ENCODE results near the gene GFPT1. TPM values are rescaled to one million over a fixed set of nuclear protein-coding genes. Genes with fewer than 3 reads are reported as not detected.

Gene GFPT1
- polyA plus RNA-seq, 4 donors, result 35.2 to 48.3 (median 43.4) TPM

DNA sequence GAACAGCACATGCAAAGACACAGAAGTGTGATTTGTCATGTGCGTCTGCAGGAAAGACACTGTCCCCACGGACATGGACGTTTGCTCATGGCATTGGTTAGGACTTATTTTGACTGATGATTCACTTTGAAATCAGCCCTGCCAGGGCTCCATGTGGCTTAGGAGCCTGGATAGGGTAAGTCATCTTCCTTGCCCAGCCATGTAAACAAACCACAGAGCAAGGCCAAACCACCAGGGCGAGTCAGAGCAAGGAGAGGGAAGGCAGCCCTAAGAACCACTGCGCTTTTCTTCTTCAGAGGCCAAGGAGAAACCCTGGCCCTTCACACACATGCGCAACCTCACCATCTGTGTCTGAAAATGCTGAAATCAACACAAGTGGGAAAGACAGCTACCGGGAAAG lies 88.8 kb downstream of the GFPT1 start:
- DNase-seq (ENCODE audit: low read depth in 4 of 4, low spot score in 3 of 4), result no peak

DNA sequence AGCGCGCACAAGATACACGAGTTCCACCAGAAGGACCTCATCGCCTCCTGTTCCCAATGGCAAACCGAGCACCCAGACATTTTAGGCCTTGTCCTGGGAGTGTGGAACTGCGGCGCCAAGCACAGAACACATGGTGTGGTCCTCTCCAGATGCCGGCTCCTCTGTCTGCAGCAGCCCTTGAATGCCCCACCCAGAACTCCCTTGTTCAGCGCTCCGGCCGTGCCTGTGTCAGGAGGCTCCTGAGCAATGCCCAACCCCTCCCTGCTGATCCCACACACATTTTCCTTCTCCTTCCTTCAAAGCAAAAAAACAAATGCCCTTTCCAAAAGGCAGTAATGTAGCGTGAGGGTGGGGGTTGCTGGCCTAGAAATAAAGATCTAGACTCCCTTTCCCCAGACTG lies 89.8 kb downstream of the GFPT1 start:
- DNase-seq (ENCODE audit: low read depth in 4 of 4, low spot score in 3 of 4), result no peak

DNA sequence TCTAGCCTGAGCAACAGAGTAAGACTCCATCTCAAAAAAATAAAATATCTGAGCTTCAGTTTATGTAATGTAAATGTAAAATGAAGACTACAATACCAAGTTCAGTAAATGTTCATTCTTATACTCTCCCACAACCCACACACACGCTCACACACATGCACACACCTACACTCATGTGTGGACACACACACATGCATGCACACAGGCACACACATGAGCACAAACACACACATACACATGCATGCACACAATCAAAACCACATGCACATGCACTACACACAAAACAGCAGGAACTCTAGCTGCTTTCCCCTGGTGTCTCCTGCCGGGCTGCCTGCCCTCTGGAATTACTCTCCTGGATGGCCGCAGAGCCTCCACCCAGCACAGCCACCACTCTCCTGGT lies 90.6 kb downstream of the GFPT1 start:
- no peak for DNase-seq (ENCODE audit: low read depth in 4 of 4, low spot score in 3 of 4)

DNA sequence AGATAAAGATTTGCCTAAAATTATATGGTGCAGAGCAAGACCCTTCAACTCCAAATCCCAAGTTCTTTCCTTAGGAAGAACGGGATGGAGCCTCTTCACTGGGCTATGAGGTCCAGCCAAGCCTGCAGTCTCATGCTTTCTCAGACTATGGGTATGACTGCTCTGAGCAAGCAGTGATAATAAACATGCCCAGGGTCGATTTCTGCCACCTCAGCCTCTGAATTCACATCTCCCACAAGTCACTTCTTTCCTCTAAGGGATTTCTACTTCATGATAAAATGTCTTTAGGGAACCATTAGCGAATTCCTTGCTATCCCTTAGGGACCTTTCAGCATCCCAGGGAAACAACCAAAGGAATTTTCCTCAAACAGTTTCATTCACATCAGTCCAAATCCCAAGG lies 94.8 kb downstream of the GFPT1 start:
- no peak for DNase-seq (ENCODE audit: low read depth in 4 of 4, low spot score in 3 of 4)

DNA sequence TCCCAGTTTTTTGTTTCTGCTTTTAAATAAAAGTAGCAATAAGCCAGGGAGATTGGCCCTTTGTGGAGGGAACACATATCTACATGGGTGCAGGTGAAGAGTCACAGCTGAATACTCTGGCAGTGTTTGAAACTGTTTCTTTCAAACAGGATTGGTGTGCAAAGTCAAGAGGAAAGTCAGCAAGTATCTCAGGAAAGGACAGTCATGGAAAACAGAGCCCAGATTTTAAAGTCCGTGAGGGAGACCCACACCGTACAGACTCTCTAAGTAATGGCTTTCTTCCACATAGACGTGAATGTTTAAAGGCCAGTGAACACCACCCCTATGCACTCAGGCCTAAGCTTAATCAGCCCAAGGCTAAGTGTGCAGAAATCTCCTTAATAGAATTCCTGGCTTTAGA lies 95.3 kb downstream of the GFPT1 start:
- no peak for DNase-seq (ENCODE audit: low read depth in 4 of 4, low spot score in 3 of 4)

DNA sequence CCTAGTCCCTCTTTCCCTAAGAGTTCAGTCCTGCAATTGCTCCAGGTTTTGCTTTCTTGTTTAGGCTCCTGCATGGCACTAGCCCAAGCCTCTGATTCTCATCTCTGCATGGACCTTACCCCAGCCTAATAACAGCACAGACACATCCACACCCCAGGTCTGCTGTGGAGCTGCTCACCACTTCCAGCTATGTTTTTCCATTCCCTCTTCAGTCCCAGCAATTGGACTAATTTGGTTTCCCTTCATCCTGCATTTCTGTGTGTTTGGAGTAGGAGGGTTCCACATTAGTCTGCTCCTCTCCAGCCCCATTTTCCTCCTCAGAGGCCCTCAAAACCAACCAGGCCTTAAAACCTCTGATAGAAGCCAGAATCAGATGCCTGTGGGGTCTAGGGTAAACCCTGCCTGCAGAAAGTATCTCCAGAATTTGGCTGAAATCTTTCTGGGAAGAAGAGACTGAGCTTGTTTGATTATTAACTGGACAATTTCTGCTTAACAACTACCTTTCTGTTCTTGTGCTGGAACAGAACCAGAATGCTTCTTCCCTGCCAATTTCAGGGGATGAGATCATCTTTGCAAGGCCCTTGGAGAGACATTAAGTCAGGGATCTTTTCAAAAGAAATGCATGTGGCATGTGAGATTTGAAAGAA lies 95.9 kb downstream of the GFPT1 start:
- no peak for DNase-seq (ENCODE audit: low read depth in 4 of 4, low spot score in 3 of 4)

DNA sequence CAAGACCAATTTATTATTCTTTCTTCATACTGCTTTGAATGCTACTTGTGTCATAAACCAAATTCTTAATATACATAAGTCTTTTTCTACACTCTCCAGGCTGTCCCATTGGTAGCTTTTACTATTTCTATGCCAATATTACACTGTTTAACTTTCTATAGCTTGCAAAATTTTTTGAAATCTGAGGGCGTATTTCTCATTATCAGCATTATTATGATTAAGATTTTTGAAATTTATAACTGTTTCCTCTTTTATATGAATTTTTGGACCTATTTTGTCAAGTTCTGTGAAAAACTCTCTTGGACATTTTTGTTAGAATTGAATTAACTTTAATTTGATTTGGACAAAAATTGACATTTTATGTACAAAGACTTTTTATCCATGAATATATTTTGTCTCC lies 98.6 kb downstream of the GFPT1 start:
- DNase-seq (ENCODE audit: low read depth in 4 of 4, low spot score in 3 of 4), result no peak

DNA sequence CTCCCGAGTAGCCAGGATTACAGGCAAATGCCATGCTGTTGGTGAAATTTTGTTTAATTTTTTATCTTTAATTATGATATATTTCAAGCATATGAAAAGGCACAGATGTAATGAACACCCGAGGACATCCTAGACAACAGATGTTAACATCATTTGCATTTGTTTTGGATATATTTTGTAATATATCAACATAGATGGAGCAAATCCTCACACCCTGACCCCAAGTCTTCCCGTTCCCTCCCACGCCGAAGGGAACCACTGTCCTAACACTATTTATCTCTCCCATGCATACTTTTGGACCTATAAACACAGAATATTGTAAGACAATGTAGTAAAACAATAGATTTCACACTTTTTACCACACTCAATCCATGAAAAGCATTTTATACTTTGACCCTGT lies 99.5 kb downstream of the GFPT1 start:
- no peak for DNase-seq (ENCODE audit: low read depth in 4 of 4, low spot score in 3 of 4)

DNA sequence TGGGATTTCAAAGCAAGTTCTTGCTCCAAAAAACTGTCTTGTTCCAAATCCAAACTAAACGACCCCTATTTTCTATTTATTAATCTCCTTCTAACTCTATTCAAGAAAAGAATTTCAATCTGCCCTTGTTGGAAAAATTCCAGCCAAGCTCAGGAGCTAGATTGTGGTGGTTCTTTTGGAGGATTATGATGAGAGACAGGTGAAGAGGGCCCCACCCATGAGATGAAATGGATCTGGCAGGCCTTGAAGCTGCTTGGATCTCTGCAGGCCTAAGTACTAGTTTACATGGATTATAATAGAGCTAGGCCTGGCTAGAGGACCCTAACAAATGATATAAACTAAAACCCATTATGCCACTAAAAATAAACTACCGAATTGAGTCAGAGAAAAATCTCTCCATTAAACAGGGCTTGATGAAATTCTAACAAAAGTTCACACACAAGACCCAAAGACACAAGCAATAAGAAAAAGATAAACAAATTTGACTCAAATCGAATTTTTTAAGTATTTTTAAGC lies 101.6 kb downstream of the GFPT1 start:
- DNase-seq (ENCODE audit: low read depth in 4 of 4, low spot score in 3 of 4), result no peak

DNA sequence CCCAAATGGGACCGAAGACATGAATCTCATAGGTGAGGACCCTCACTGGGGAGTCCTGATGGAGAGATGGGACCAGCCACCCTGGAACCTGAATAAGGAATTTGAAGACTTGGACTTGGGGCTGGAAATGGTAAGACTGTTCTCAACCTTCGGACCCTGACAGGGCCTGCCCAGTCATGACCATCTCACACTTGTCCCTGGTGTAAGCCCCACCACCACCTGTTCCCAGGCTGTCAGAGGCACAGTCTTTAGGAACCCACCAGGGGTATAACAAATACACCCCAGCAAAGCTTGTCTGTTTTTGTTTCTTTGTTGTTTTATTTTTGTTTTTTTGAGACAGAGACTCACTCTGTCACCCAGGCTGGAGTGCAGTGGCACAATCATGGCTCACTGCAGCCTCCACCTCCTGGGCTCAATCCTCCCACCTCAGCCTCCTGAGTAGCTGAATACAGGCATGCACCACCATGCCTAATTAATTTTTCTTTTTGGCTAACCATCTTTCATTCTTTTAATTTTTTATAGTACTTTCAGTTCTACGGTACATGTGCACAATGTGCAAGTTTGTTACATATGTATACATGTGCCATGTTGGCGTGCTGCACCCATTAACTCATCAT lies 106.1 kb downstream of the GFPT1 start:
- no peak for DNase-seq (ENCODE audit: low read depth in 4 of 4, low spot score in 3 of 4)

DNA sequence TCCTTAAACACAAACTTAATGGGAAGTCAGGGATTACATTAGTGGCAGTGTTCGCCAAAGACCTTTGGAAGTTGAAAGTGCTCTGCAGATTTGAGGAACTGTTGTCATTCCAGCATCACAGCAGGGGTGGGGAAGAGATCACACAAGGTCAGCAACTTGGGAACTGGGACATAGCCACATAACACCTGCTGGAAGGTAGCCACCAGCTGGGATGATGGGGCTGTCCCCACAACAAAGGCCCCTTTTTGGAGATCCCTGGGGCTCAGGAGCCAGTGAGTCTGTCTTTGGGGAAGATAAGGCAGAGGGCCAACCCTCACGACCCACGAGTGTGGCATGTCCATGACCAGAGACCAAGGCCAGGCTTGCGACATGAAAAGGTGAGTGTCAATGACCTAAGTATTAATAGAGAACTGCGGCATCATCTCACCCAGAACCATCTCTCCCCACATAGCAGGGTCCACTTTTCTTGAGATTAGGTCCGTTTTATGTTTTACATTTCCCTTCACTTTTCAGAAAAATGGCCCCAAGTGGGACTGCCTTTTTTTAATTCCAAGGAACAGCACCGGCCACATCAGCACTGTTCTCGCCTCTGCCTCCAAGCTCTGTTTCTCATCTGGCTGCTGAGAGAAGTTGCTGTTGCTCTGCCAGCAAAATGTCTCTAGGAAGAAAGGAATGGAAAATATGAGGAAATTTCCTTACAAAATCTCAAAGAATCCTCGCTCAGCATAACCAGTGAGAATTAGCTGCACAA lies 106.9 kb downstream of the GFPT1 start:
- DNase-seq (ENCODE audit: low read depth in 4 of 4, low spot score in 3 of 4), result no peak

DNA sequence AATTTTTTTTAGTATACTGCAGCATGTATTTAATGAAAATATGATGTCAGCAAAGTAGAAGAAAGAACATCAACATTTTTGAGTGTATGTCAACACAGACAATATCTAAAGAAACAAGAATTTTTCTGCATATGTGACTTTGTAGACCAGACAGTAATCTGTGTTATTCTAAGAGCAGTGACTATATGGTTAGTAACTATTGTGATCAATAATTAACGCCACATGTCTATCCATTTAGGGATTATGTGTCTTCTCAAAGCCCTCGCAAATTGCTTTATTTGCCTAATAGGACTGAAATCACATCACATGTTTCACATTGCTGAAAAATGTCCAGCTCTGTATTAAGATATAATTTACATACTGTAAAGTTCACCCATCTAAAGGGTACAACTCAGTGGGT lies 107.8 kb downstream of the GFPT1 start:
- no peak for DNase-seq (ENCODE audit: low read depth in 4 of 4, low spot score in 3 of 4)

DNA sequence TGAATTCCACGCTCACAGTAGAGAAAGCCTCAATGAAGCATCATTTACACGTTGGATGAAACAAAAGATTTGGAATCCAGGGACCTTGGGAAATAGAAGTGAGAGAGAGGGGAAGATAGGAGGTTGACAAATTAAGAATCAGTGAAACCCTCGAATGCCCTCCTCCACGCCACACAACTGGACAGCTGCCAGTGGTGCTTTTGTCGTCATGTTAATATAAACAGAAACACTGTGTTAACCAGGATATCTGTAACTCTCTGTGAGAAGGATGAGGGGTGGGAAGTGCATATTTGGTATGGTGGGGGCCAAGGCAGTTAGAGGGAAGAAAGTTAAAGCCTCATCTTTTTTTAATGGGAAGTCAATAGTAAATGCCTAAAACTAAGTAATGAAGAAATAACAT lies 108.7 kb downstream of the GFPT1 start:
- no peak for DNase-seq (ENCODE audit: low read depth in 4 of 4, low spot score in 3 of 4)

DNA sequence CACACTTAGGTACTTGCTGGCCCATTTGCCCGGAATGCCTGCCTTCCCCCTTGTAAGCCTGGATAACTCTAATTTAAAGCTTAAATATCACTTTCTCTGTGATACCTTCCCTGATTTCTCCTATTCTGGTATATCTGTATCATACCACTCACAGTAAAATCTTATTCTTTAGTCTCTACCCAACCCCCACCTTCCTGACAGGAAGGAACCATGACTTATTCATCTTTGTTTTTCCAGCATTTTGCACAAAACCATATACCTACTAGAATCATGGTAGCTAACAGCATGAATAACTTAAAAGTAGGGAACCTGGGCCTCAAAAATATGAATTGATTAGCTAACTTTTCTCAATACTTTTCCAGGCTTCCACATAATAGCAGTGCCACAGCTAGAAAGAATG lies 111.5 kb downstream of the GFPT1 start:
- no peak for DNase-seq (ENCODE audit: low read depth in 4 of 4, low spot score in 3 of 4)

DNA sequence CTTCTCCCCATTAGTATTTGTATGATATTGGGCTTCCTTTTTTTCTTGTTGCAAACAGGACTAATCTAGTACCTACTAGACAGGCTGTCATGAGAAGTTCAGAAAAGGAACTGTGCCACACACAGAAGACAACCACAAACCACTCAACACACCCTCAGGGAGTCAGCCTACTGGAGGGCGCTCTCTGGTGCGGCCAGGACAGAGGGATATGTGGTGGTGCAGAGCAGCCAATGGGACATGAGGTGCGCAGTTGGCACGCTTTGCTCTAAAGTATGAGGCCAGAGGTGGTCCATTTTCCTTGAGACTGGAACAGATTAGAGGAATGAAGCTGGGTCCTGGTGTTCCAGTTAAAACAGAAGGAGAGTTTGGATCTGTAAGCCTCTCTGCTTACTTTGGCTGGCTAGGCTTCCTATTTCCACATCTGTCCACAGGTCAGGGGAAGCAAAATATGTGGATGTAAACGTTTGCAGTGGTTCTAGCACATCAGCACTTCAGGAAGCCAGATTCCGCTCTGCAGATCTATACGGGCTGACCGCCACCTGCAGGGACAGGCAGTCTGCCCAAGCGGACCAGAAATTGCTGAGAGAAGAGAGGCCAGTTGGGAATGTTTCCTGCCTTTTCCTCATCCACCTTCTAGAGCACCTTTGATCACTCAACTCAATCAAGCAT lies 114.1 kb downstream of the GFPT1 start:
- no peak for DNase-seq (ENCODE audit: low read depth in 4 of 4, low spot score in 3 of 4)

DNA sequence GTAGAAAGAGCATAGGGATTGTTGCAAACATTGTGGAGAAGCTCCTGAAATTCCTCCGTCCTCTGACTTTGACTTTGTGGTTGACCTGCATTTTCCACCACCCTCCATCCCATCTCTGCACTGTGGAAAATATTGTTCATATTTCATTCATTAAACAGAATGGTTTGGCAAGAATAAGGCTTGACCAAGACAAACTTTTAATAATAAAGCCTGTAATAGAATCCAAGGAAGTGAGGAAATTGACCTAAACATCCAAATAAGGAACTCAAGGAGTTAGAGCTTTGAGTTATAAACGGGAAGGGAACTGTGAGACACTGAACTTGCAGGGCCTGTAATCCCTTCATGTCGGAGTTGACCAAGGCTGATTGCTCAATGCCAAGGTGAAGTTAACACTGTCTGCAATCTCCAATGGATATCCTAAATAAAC lies 115.2 kb downstream of the GFPT1 start:
- DNase-seq (ENCODE audit: low read depth in 4 of 4, low spot score in 3 of 4), result no peak

Other genes starting within 250 kb of the GFPT1 start
- 10 to 100 TPM; 47.0 to 70.4 (median 60.8) TPM for gene NFU1, start 50.2 kb upstream of the GFPT1 start, polyA plus RNA-seq (ENCODE audit: insufficient read length in 4 of 4)

All from left renal pelvis (tissue), 4 donors.